ENCODE results near the gene ZNF565.
"Not testable (repeated sequence)": the region's sequence is repeated elsewhere in the genome, so short reads cannot be mapped to it uniquely, and the experiment has no call there.

Gene ZNF565

DNA sequence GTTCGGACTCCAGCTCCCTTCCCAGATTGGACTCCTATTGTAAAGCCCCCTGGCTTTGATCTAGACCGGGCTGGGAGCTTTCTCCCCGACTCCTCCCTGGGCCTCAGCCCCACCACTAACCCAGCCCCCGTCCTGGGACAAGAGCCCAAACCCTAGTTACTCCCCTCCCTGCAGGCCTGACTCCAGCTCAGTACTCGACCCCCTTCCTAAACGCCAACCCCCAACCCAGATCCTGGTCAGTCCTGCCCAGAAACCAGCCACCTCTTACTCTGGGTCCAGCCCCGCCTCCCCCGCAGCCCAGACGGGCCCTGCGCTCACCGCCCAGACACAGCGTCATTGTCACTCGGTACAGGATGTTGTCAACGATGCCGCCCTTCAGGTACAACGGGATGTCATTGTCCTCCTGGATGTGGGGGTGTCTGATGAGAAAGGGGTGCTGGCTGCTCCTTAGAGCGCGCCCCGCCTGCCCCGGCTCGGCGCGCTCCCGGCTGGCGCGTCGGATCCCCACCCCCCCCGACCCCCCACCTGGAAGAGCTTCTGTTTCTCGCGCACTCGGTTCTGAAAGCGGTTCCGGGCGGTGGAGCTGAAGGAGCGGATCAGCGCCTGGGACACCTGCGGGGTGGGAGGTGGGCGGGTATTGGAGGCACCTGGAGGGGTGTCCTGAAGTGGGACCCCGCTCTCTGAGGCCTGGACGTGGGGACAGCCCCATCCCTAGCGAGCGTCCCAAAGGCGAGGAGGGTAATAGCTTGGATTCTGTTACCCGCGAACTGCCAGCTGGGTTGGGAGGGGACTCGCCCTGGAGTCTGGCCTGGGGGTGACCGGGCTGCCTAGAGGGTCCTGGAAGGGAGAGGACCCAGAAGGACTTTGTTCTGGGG is 63.1 kb downstream of the ZNF565 start:
- peak in 2 of 56 donors; percentile 10 to 29 for DNase-seq

DNA sequence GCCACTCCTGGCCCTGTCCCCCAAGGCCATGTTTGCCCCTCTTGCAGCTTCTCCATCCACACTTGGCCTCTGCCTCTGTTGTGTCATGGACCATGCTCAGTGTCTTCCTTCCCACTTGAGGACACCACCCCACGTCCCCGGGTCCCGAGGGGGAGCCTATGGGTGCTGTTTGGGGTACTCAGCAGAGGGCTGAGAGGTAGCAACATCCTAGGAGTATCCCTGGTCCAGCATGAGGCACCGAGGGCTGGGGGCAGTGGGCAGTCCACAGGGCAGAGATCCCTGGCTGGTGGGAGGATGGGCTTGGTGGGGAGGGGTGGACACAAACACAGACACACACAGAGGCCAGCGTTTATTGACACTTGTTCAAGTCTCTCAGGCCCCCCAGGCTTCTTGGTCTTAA is 63.9 kb downstream of the ZNF565 start:
- DNase-seq, result no peak

DNA sequence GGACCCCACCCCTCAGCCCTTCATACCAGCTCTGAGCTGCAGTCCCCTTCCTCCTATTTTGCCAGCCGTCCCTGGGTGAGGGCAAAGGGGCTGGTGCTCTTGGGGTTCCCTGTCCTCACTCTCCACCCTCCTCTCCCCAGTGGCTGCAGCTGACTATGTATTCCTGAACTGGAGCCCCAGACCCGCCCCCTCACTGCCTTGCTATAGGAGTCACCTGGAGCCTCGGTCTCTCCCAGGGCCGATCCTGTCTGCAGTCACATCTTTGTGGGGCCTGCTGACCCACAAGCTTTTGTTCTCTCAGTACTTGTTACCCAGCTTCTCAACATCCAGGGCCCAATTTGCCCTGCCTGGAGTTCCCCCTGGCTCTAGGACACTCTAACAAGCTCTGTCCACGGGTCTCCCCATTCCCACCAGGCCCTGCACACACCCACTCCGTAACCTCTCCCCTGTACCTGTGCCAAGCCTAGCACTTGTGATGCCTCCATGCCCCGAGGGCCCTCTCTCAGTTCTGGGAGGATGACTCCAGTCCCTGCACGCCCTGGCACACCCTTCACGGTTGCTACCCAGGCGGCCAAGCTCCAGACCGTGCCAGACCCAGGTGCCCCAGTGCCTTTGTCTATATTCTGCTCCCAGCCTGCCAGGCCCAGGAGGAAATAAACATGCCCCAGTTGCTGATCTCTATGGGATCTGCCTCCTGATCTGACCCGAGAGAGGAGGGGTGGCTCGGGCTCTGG is 64.6 kb downstream of the ZNF565 start:
- no peak for DNase-seq

DNA sequence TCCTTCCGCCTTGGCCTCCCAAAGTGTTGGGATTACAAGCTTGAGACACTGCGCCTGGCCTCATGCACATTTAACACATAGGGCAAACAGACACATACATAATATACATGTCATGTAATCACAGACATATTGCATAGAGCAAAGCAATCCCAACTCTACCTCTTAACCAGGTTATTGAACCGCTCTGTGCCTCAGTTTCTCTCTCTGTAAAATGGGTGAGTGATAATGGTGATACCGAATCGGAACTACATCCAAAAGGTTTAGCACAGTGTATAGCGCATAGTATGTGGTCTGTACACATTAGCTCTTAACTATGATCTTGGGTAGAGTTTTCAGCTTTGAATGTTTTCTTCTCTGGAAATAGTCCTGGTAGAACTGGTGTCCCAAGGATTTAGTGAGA is 69.8 kb downstream of the ZNF565 start:
- DNase-seq, result no peak

DNA sequence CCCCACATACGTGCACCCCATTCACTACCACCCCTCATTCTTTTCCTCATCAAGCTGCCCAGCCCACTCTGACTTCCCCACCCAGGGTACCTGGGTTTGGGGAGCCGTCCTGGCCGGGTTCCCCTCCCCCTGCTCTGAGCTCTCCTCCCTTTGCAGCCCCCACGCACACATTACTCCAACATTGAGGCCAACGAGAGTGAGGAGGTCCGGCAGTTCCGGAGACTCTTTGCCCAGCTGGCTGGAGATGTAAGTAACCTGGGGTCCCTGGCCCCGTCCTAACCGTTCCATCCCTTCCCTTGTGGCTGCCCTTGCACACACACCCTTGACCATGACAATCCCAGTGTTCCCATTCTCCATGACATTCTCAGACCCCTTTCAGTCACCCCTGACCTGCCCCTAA is 72.0 kb downstream of the ZNF565 start:
- DNase-seq, result no peak

DNA sequence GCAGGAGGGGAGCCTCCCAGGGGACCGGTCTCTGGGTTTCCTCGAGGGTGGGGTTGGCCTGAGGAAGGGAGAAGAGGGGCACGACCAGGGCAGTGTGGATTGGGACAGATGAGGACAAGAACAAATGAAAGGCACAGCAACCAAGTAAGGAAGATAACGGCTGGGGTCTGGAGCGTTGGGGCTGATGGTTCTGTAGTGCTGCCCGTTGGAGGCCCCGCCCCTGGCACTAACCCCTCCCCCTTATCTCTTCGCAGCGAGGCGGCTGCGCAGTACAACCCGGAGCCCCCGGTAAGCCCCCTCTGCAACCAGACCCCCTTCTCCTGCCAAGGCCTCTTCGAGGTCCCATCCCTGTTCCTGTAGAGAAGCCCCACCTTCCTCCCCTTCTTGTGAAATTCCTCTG is 72.4 kb downstream of the ZNF565 start:
- DNase-seq, result no peak

DNA sequence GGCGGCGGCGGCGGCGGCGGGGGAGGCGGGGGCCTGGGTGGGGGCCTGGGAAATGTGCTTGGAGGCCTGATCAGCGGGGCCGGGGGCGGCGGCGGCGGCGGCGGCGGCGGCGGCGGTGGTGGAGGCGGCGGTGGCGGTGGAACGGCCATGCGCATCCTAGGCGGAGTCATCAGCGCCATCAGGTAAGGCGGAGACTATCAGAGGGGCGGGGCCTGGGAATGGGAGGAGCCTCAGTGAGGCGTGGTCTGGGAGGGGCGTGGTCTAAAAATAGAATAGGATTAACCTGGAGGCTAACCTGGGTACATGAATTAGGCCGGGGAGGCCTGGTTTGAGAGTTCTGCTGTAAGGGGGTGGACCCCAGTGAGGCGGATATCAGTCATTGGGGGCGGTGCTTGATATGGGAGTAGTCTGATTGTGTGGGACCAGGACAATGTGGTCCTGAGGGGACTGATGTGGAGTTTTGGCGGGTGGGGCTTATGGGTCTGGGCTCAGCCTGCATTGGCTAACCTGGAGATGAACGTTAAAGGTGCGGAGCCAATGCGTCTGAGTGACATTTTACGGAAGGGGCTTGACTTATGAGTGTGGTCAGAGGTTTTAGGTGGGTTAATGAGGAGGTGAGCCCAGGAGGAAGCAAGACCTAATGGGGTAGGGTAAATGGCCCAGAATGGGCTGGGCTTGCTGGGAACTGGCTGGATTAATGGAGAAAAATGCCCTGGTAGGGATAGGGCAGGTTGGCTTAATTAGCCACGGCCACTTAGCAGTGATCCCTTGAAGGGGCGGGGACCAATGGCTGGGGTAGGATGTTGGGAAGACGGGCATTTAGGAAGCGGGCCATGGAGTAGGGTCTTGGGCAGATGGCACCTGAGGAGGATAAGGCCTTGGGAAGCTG is 73.2 kb downstream of the ZNF565 start:
- DNase-seq, result peak in 53 of 56 donors; percentile 10 to 87 (median 58)

DNA sequence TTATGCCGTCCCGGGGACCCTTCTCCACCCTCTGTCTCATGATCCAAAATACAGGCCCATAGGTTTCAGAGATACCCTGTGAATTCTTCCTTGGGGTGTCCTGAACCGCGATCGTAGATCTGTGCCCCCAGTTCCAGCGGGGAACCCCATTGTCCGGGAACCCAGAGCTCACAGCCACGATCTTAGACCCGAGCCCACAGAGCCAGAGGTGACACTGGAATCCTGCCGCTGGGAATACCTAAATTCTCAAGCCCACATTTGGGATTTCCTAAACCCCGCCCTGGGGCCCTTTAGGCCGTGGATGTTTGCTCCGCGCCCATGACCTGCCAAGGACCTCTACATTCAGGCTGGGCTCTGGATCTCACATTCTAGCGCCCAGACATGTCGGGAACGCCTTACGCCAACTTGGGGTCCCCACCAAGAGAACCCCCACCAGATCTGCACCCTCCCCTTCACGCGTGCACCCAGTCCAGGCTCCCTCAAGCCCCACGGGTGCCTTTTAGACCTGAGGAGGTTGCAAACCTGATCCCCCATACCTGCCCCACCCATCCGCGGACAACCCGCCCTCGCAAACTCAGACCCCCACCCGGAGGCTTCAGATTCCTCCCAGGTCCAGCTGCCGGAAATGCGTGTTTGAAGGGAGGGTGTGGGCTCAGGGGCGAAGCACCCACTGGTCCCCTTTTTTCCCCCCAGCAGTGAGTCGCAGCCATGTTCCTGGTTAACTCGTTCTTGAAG is 74.0 kb downstream of the ZNF565 start:
- peak in 26 of 56 donors; percentile 16 to 64 (median 49) for DNase-seq

DNA sequence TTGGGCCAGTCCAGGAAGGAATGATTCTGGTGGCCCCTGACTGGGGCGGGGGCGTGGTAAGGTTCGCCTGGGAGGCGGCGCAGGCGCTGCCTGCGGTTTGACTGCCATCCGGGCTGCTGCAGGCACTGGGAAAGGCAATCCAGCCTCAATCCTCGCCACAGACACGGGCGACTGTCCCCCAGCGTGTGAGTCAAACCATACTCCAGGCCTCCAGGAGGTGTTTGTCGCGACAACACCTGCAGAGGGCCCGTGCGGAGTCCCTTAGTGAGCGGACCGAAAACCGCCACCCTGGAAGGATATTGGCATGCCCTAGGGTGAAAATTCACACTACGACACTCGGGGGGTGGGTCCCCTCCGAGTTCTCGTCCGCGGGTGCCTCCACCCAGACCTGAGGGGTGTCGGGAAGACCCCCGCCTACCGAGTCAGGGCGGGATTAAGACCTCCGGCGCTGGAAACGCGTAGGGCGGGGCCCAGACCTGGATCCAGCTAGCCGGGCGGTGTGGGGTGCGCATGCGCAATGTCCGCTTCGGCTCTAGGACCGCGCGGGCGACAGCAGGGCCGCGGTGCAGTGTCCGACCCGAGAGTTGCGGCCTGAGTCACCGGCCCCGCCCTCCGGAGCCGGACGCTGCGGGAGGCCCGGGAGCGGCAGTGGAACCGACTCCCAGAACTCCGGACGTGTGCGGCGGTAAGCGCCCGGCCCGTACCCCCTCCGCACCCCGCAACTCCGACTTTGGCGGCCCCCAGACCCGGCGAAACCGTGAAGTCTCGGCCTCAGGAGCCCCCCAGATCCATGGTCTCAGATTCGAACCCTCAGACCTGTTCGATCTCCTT is 74.8 kb downstream of the ZNF565 start, which contains the start of gene CAPNS1:
CAPNS1 (plus strand) TSS at position 594 of the 831 bp plus-strand sequence. CDS start 946 bp downstream, outside the sequence.
- DNase-seq, result peak; percentile 67 to 98 (median 93)

DNA sequence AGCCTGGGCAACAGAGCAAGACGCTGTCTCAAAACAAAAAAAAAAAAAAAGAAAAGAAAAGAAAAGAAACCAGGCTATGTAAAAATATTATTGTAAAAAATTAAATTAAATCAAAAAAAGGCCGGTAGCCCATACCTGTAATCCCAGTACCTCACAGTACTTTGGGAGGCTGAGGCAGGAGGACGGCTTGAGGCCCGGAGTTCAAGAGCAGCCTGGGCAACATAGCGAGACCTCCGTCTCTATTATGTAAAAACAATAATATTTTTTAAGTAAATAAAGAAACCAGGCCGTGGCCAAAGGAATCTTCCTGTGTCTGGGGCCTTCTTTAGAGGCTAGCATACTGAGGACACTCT is 75.4 kb downstream of the ZNF565 start:
- no peak for DNase-seq

DNA sequence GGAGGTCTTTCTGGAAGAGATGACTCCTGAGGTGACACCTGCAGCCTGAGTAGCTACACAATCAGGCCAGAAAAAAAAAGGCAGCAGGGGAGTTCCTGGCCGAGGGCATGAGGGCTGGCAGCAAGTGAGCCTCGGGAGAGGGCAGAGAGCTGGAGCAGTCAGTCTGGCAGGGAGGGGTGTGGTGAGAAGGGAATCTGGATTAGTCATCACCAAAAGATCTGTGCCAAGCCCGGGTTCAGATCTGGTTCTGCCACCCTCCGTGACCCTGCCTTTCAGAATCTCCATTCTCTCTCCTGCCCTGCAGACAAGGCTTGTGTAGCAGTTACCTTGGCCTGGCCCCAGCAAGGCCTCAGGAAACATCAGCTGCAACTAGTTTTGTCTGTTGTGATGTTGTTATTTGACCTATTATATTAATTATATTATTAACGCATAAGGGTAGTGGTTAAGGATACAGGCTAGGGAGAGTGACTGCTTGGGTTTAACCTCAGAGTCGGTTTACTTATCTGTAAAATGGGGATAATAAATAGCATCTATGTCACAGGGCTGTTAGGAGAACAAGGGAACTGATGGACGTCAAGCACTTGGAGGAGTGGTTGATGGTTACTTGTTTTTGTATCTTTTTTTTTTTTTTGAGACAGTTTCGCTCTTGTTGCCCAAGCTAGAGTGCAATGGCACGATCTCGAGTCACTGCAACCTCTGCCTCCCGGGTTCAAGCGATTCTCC is 77.3 kb downstream of the ZNF565 start:
- peak in 2 of 56 donors; percentile 14 to 63 for DNase-seq

DNA sequence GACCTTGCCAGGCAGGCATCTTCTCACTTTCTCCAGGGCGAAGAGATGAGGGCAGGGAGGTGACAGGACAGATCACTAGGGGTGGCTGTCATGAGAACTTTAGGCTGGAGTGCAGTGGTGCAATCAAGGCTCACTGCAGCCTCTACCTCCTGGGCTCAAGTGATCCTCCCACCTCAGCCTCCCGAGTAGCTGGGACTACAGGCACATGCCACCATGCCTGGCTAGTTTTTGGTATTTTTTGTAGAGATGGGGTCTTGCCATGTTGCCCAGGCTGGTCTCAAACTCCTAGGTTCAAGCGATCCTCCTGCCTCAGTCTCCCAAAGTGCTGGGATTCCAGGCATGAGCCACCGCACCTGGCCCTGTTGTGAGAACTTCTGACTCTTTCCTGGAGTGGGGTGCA is 79.6 kb downstream of the ZNF565 start:
- DNase-seq, result not testable (repeated sequence)

All from nucleus accumbens (tissue), 56 donors.